Breast epithelium (tissue), 3 donors: ENCODE results near the gene POU2AF3.

Source experiments
- POLR2A ChIP-seq: fragments of 450-650 bp; IDR thresholded peaks from one replicate; pipeline ENCODE4 v1.6.1; 2016; ENCODE audit warnings: antibody characterized with exemption, mild to moderate bottlenecking, moderate library complexity
- POLR2AphosphoS5 ChIP-seq, 3 donors: sonication (generic); formaldehyde crosslinking; IDR thresholded peaks; one replicate each; pipeline ENCODE4 v1.6.1; 2017; ENCODE audit warnings: antibody characterized with exemption in 3 of 3
- TF ChIP-seq, protein P1 (sequence below), 3 donors: fragments of 450-650 bp; IDR thresholded peaks; one replicate each; pipeline ENCODE4 v1.5.1; 2016 to 2017; ENCODE audit warnings: antibody characterized with exemption in 3 of 3, mild to moderate bottlenecking in 3 of 3, moderate library complexity in 3 of 3

DNA sequence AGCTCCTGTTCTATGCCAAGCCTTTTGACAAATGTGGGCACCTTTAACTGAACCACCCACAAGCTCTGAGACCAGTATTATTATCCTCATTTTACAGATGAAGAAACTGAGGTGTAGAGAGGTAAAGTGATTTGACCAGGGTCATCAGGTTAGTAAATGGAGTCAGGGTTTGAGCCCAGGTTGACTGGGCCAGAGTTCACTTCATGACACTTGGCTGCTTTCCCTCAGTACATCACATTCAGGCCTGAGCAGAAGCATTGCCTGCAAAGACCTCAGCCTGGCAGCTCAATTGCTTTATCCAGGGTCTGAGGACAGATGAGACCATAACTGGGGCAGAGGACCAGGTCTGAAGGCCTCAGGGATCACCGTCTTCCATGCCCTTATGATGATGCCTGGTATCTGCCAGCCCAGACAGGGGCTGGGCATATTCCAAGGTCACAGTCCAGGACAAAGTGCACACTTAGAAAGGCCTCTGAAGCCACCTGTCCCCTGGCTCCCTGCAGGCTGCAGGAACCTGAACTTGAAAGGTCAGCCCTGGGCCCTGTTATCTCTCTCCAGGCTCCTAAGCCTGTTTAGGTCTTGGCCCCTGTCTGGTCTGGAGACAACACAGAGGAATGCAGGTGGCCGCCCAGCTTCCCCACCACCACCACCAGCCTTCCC is 32.0 kb downstream of the POU2AF3 start:
- TF ChIP-seq, protein P1, sequence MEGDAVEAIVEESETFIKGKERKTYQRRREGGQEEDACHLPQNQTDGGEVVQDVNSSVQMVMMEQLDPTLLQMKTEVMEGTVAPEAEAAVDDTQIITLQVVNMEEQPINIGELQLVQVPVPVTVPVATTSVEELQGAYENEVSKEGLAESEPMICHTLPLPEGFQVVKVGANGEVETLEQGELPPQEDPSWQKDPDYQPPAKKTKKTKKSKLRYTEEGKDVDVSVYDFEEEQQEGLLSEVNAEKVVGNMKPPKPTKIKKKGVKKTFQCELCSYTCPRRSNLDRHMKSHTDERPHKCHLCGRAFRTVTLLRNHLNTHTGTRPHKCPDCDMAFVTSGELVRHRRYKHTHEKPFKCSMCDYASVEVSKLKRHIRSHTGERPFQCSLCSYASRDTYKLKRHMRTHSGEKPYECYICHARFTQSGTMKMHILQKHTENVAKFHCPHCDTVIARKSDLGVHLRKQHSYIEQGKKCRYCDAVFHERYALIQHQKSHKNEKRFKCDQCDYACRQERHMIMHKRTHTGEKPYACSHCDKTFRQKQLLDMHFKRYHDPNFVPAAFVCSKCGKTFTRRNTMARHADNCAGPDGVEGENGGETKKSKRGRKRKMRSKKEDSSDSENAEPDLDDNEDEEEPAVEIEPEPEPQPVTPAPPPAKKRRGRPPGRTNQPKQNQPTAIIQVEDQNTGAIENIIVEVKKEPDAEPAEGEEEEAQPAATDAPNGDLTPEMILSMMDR (IDR thresholded peaks at IDR 0.05), result no peak
- TF ChIP-seq POLR2AphosphoS5 (IDR thresholded peaks at IDR 0.05), result no peak
- TF ChIP-seq POLR2A, result no peak
